Natural killer cell (primary cell): ENCODE data around the gene ZDHHC14. TPM values are rescaled to one million over a fixed set of nuclear protein-coding genes. Genes with fewer than 3 reads are reported as not detected.

ENCODE experiments used
- ATAC-seq, 3 donors: fragments of 150-1000 bp in 2 of 3; fragments of 200-7000 bp in 1 of 3; cut with Tn5 transposase; 1 replicate in 1 of 3; 2 replicates in 2 of 3; pipeline ENCODE4 v1.10.0; 2021; ENCODE audit warnings: mild to moderate bottlenecking in 2 of 3, moderate library complexity in 2 of 3
- DNase-seq, 2 donors: peaks; one replicate each; pipeline versions ENCODE4 v3.0.0 to v3.0.0-alpha.2; 2013 to 2021; ENCODE audit warnings: mixed read lengths in 1 of 2
- H3K27ac ChIP-seq: one replicate; pipeline ENCODE4 v1.5.1; 2013; ENCODE audit warnings: mild to moderate bottlenecking, low read length
- H3K27me3 ChIP-seq: one replicate; pipeline ENCODE4 v1.6.1; 2013; ENCODE audit warnings: low read length; ENCODE audit not compliant: control insufficient read depth, insufficient read depth
- H3K36me3 ChIP-seq: one replicate; pipeline ENCODE4 v1.6.1; 2013; ENCODE audit warnings: low read length; ENCODE audit not compliant: control insufficient read depth, insufficient read depth
- H3K4me1 ChIP-seq: one replicate; pipeline ENCODE4 v1.6.1; 2013; ENCODE audit warnings: low read length; ENCODE audit not compliant: control insufficient read depth, insufficient read depth
- H3K4me3 ChIP-seq: one replicate; pipeline ENCODE4 v1.5.1; 2013; ENCODE audit warnings: low read length
- H3K9me3 ChIP-seq: one replicate; pipeline ENCODE4 v1.6.1; 2013; ENCODE audit warnings: low read length; ENCODE audit not compliant: control insufficient read depth, insufficient read depth
- H3K27ac Mint-ChIP-seq, 2 donors: one replicate each; pipeline ENCODE4 v1.8.0; 2022; ENCODE audit warnings: mild to moderate bottlenecking in 2 of 2, mixed read lengths in 2 of 2, moderate library complexity in 1 of 2
- H3K27me3 Mint-ChIP-seq, 2 donors: one replicate each; pipeline ENCODE4 v1.8.0; 2022; ENCODE audit warnings: low read depth in 2 of 2, mixed read lengths in 2 of 2
- H3K36me3 Mint-ChIP-seq: one replicate; pipeline ENCODE4 v1.8.0; 2022; ENCODE audit warnings: mixed read lengths
- H3K4me1 Mint-ChIP-seq, 2 donors: one replicate each; pipeline ENCODE4 v1.8.0; 2022; ENCODE audit warnings: mixed read lengths in 2 of 2
- H3K4me3 Mint-ChIP-seq: one replicate; pipeline ENCODE4 v1.8.0; 2022; ENCODE audit warnings: mild to moderate bottlenecking, moderate library complexity, mixed read lengths
- H3K9me3 Mint-ChIP-seq, 2 donors: one replicate each; pipeline ENCODE4 v1.8.0; 2022; ENCODE audit warnings: mixed read lengths in 2 of 2
- CTCF ChIP-seq: fragments of 200-600 bp; IDR thresholded peaks from one replicate; pipeline ENCODE4 v1.8.0; 2022; ENCODE audit warnings: antibody characterized with exemption
- WGBS: methylation state at CpG from one replicate; pipeline ENCODE4 v1.1.7; 2013; ENCODE audit warnings: missing lambda C conversion rate; ENCODE audit not compliant: insufficient coverage; 5-methylcytosine and 5-hydroxymethylcytosine counted together
- intact Hi-C: fragments of 100-400 bp; cut with micrococcal nuclease; formaldehyde crosslinking; loops from one replicate; pipeline ENCODE4 v1.14.2; 2022
- total RNA-seq, 4 donors: library from RNA; stranded (reverse); fragments of 120-200 nt in 1 of 4; gene quantifications; one replicate each; pipeline versions ENCODE4 v1.2.3 to v1.2.4, GENCODE V29; 2013 to 2022

Gene ZDHHC14
- total RNA-seq, 3 donors from 2014 or later (not counting 1 experiment from before 2014, with no cell fraction given): 6.7 to 11.3 (median 10.6) TPM

DNA sequence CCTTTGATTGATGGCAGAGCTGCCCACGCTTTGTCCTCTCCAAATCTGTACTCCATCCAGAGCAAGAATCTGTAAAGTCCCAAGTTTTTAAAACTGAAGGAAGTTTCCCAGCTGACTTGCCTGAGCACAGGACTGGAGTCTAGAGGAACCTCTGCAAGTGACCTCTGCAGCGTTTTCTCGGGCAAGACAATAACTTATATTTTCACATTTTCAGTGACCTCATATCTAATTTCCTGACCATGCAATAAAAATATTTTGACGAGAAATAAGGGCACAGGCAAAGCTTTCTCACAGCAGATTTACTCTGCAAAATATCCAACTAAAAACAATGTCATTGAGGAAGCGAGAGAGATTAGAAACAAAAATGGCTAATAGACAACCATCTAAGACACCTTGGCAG is 256.5 kb downstream of the ZDHHC14 start:
- Histone ChIP-seq H3K4me1 (no peaks in the 10 kb centered on the region), H3K36me3 (no peaks in the 10 kb centered on the region), H3K9me3 (no peaks in the 10 kb centered on the region), H3K27me3 (no peaks in the 10 kb centered on the region), H3K27ac (no peak overlapping the region), H3K4me3 (no peak overlapping the region)
- Mint-ChIP-seq H3K36me3 (no peaks in the 10 kb centered on the region), H3K27ac (no peak overlapping the region), H3K27me3 (no peaks in the 10 kb centered on the region), H3K4me3 (no peak overlapping the region), H3K9me3 (no peaks in the 10 kb centered on the region), H3K4me1 (peaks cover 0 to 7% of the 10 kb centered on the region in 2 donors)
- no peak for TF ChIP-seq CTCF
- intact Hi-C loops: no loop called here
- ATAC-seq (no peak), DNase-seq (no peak)
- 98% methylated on average over 5 of the region's 5 CpGs for WGBS

GRCh38 chr6:157637941-157638662 is 257.1 kb downstream of the ZDHHC14 start:
- WGBS: 95% methylated on average over 8 of the region's 8 CpGs
- TF ChIP-seq CTCF: no peak
- Histone ChIP-seq H3K9me3 (no peaks in the 10 kb centered on the region), H3K4me1 (no peaks in the 10 kb centered on the region), H3K27ac (no peak overlapping the region), H3K36me3 (no peaks in the 10 kb centered on the region), H3K27me3 (no peaks in the 10 kb centered on the region), H3K4me3 (no peak overlapping the region)
- no peaks in the 10 kb centered on the region for H3K27me3 Mint-ChIP-seq
- no peak overlapping the region for H3K27ac Mint-ChIP-seq
- ATAC-seq: peak in 1 of 3 donors; percentile 30
- H3K36me3 Mint-ChIP-seq: no peaks in the 10 kb centered on the region
- DNase-seq: no peak
- intact Hi-C loops: no loop called here
- no peak overlapping the region for H3K4me3 Mint-ChIP-seq
- no peaks in the 10 kb centered on the region for H3K9me3 Mint-ChIP-seq
- peaks cover 0 to 7% of the 10 kb centered on the region in 2 donors for H3K4me1 Mint-ChIP-seq

DNA sequence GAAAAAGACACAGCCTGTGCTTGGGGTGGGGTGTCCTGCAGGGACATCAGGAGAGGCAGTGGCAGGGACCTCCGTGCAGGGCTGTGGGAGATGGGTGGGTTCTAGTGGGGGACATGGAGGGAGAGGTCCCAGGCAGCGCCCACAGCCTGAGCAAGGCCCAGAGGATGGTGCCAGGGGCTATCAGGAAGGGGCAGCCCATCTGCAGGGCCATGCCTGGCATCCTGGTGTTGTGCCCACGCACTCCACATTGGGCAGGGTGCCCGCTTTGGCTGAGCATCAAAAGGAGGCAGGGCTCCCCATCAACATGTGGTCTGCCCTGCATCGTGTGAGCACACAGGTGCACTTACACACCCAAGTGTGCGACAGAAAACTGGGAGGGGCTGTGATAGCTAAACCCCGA is 257.8 kb downstream of the ZDHHC14 start:
- Mint-ChIP-seq H3K4me1 (peaks cover 0 to 7% of the 10 kb centered on the region in 2 donors), H3K9me3 (no peaks in the 10 kb centered on the region)
- ATAC-seq: no peak

More for the DNA sequence above, 257.8 kb downstream of the ZDHHC14 start:
- Histone ChIP-seq H3K4me3 (no peak overlapping the region), H3K27me3 (no peaks in the 10 kb centered on the region), H3K27ac (no peak overlapping the region), H3K36me3 (no peaks in the 10 kb centered on the region), H3K4me1 (no peaks in the 10 kb centered on the region), H3K9me3 (no peaks in the 10 kb centered on the region)
- WGBS: 88% methylated on average over 7 of the region's 7 CpGs
- no peaks in the 10 kb centered on the region for H3K27me3 Mint-ChIP-seq
- no peaks in the 10 kb centered on the region for H3K36me3 Mint-ChIP-seq
- TF ChIP-seq CTCF: no peak
- DNase-seq: no peak
- no peak overlapping the region for H3K27ac Mint-ChIP-seq
- intact Hi-C loops: no loop called here
- H3K4me3 Mint-ChIP-seq: no peak overlapping the region
